GM19328 (cell line): ENCODE measurements around the gene IPP.
"Not testable (repeated sequence)": the region's sequence is repeated elsewhere in the genome, so short reads cannot be mapped to it uniquely, and the experiment has no call there.

Experiments
- ATAC-seq: cut with Tn5 transposase; IDR thresholded peaks from one replicate; pipeline ENCODE4 v1.9.1; 2021; ENCODE audit warnings: mild to moderate bottlenecking, moderate library complexity; ENCODE audit not compliant: unreplicated experiment

IPP gene

GRCh38 chr1:45746922-45747321 is 3.5 kb downstream of the IPP start:
- ATAC-seq, result no peak

GRCh38 chr1:45739641-45740156 is 10.8 kb downstream of the IPP start:
- ATAC-seq, result not testable (repeated sequence)

- ATAC-seq, result no peak
Measured at GRCh38 chr1:45739137-45739536, 11.3 kb downstream of the IPP start.

GRCh38 chr1:45730780-45731319 is 19.6 kb downstream of the IPP start:
- no peak for ATAC-seq

- ATAC-seq, result no peak
Measured at GRCh38 chr1:45730075-45730779, 20.2 kb downstream of the IPP start.

GRCh38 chr1:45726007-45726406 is 24.4 kb downstream of the IPP start:
- ATAC-seq, result not testable (repeated sequence)

- ATAC-seq, result no peak
Measured at GRCh38 chr1:45723248-45723930, 27.1 kb downstream of the IPP start.

GRCh38 chr1:45722809-45723208 is 27.6 kb downstream of the IPP start:
- no peak for ATAC-seq

- no peak for ATAC-seq
Measured at GRCh38 chr1:45721207-45721606, 29.2 kb downstream of the IPP start.

- no peak for ATAC-seq
Measured at GRCh38 chr1:45718289-45718688, 32.2 kb downstream of the IPP start.

- not testable (repeated sequence) for ATAC-seq
Measured at GRCh38 chr1:45717386-45717785, 33.1 kb downstream of the IPP start.

- ATAC-seq, result no peak
Measured at GRCh38 chr1:45716700-45717099, 33.8 kb downstream of the IPP start.

- ATAC-seq, result no peak
Measured at GRCh38 chr1:45713711-45714110, 36.7 kb downstream of the IPP start.

GRCh38 chr1:45704637-45705036 is 45.8 kb downstream of the IPP start:
- no peak for ATAC-seq

GRCh38 chr1:45694823-45695222 is 55.6 kb downstream of the IPP start:
- ATAC-seq, result no peak

- ATAC-seq, result not testable (repeated sequence)
Measured at GRCh38 chr1:45693811-45694210, 56.6 kb downstream of the IPP start.

GRCh38 chr1:45687754-45688740 is 62.4 kb downstream of the IPP start, which contains the start of gene TMEM69:
TMEM69 (plus strand) TSS chr1:45688181; CDS start chr1:45691069, 2,888 bp downstream.
- no peak for ATAC-seq

GRCh38 chr1:45687014-45687753 is 63.3 kb downstream of the IPP start:
- peak; percentile 80 for ATAC-seq

- peak; percentile 49 for ATAC-seq
Measured at GRCh38 chr1:45686288-45687013, 64.0 kb downstream of the IPP start, which contains the start of gene GPBP1L1. GPBP1L1 (minus strand) TSS chr1:45686533; CDS start chr1:45659087, 27,446 bp downstream.
